Keratinocyte (primary cell): ENCODE measurements around the gene EXD3. TPM values are rescaled to one million over a fixed set of nuclear protein-coding genes. Genes with fewer than 3 reads are reported as not detected.

Experiments used
- DNase-seq: peaks from one replicate; pipeline ENCODE4 v3.0.0-alpha.2; 2011; ENCODE audit warnings: low read depth, missing footprints, low spot score
- FAIRE-seq: peaks from 2 replicates; lab custom pipeline; 2011; peaks lifted over from hg19 to GRCh38; lab: Jason Lieb, UNC
- H2AFZ ChIP-seq: 2 replicates; pipeline ENCODE4 v1.6.0; 2012; ENCODE audit warnings: low read length, control low read depth, inconsistent platforms; ENCODE audit not compliant: control insufficient read depth
- H3K27ac ChIP-seq: 2 replicates; pipeline ENCODE4 v1.5.1; 2011; ENCODE audit warnings: low read length; ENCODE audit not compliant: control insufficient read depth, insufficient read depth
- H3K27me3 ChIP-seq: 3 replicates; pipeline ENCODE4 v1.6.0; 2011; ENCODE audit warnings: low read length; ENCODE audit not compliant: control insufficient read depth, insufficient read depth; ENCODE audit errors: extremely low read depth
- H3K36me3 ChIP-seq, 2 experiments: 2 replicates in 1 of 2; 3 replicates in 1 of 2; pipeline ENCODE4 v1.5.1; 2011; ENCODE audit warnings: low read length in 2 of 2, mild to moderate bottlenecking in 1 of 2; ENCODE audit not compliant: control insufficient read depth in 2 of 2, insufficient read depth in 2 of 2; ENCODE audit errors: extremely low read depth in 1 of 2
- H3K4me1 ChIP-seq: 3 replicates; pipeline ENCODE4 v1.5.1; 2011; ENCODE audit warnings: low read length; ENCODE audit not compliant: control insufficient read depth, insufficient read depth; ENCODE audit errors: extremely low read depth
- H3K4me2 ChIP-seq: 3 replicates; pipeline ENCODE4 v1.6.0; 2011; ENCODE audit warnings: low read depth, low read length; ENCODE audit not compliant: control insufficient read depth, insufficient read depth; ENCODE audit errors: extremely low read depth
- H3K4me3 ChIP-seq, 3 experiments: fragments of 200-600 bp in 1 of 3; sonication (generic) in 1 of 3; 2 replicates in 2 of 3; 3 replicates in 1 of 3; pipeline ENCODE4 v1.5.1; 2011 to 2016; ENCODE audit warnings: low read length in 3 of 3, mild to moderate bottlenecking in 3 of 3, control low read depth in 2 of 3, inconsistent platforms in 1 of 3, low read depth in 1 of 3, mixed read lengths in 1 of 3, mixed run types in 1 of 3, moderate library complexity in 1 of 3; ENCODE audit not compliant: control insufficient read depth in 2 of 3, insufficient read depth in 2 of 3; ENCODE audit errors: extremely low read depth in 1 of 3
- H3K79me2 ChIP-seq: 2 replicates; pipeline ENCODE4 v1.6.0; 2012; ENCODE audit warnings: low read length; ENCODE audit not compliant: control insufficient read depth, insufficient read depth
- H3K9ac ChIP-seq: 3 replicates; pipeline ENCODE4 v1.6.0; 2011; ENCODE audit warnings: low read length; ENCODE audit not compliant: control insufficient read depth, insufficient read depth; ENCODE audit errors: extremely low read depth
- H3K9me1 ChIP-seq: 3 replicates; pipeline ENCODE4 v1.6.0; 2011; ENCODE audit warnings: low read length; ENCODE audit not compliant: control insufficient read depth, insufficient read depth; ENCODE audit errors: extremely low read depth
- H3K9me3 ChIP-seq: 2 replicates; pipeline ENCODE4 v1.5.1; 2012; ENCODE audit warnings: low read depth, low read length; ENCODE audit not compliant: control insufficient read depth
- H4K20me1 ChIP-seq: 3 replicates; pipeline ENCODE4 v1.6.0; 2011; ENCODE audit warnings: low read length; ENCODE audit not compliant: control insufficient read depth, insufficient read depth; ENCODE audit errors: extremely low read depth
- CTCF ChIP-seq, 3 experiments: IDR thresholded peaks in 1 of 3; conservative IDR thresholded peaks in 1 of 3; optimal IDR thresholded peaks in 1 of 3; 2 replicates in 2 of 3; 3 replicates in 1 of 3; pipeline versions ENCODE3 to v1.5.1; 2011; ENCODE audit warnings: low read length in 3 of 3, mild to moderate bottlenecking in 3 of 3, moderate library complexity in 2 of 3, control low read depth in 1 of 3, inconsistent platforms in 1 of 3; ENCODE audit not compliant: insufficient read depth in 2 of 3; ENCODE audit errors: extremely low read depth in 1 of 3
- EZH2 ChIP-seq: IDR thresholded peaks from one replicate; pipeline ENCODE4 v1.6.1; 2012; ENCODE audit warnings: inconsistent platforms, mild to moderate bottlenecking, low read length, moderate library complexity
- dilution Hi-C: fragments of 300-500 bp; cut with MboI; formaldehyde crosslinking; loops from one replicate; pipeline ENCODE4 v1.7.0; 2020; ENCODE audit warnings: low sequenced_read_pairs; ENCODE audit not compliant: extremely low pct_ligation_motif_present
- polyA plus RNA-seq, 5 experiments: library from polyadenylated mRNA; depleted of rRNA in 3 of 5; stranded (reverse) in 3 of 5; stranded (forward) in 1 of 5; unstranded in 1 of 5; fragments of >200 nt; gene quantifications; 1 replicate in 1 of 5; 2 replicates in 3 of 5; 3 replicates in 1 of 5; pipeline versions ENCODE4 v1.2.1 to v1.2.3, GENCODE V29; 2011 to 2012; ENCODE audit warnings: missing spikeins in 2 of 5, low read depth in 1 of 5, low replicate concordance in 1 of 5

The EXD3 gene
- polyA plus RNA-seq, 1 donor (not counting 4 experiments of a cell fraction or from before 2014, with no cell fraction given), result 1.5 TPM

GRCh38 chr9:137445275-137445807 lies 22.4 kb upstream of the EXD3 start:
- H3K9ac ChIP-seq, result no peak overlapping the region
- H3K36me3 ChIP-seq, result peaks cover 8 to 11% of the 10 kb centered on the region in 2 experiments
- peaks cover 5% of the 10 kb centered on the region for H4K20me1 ChIP-seq
- no peaks in the 10 kb centered on the region for H3K9me3 ChIP-seq
- H3K27ac ChIP-seq, result no peak overlapping the region
- no peak overlapping the region for H3K4me3 ChIP-seq
- H3K4me2 ChIP-seq, result peak overlapping the region; percentile 27
- dilution Hi-C loops, result no loop called here
- H2AFZ ChIP-seq, result no peak overlapping the region
- no peaks in the 10 kb centered on the region for H3K27me3 ChIP-seq
- no peak for DNase-seq
- H3K79me2 ChIP-seq, result no peaks in the 10 kb centered on the region
- no peak for FAIRE-seq
- peaks cover 12% of the 10 kb centered on the region for H3K4me1 ChIP-seq
- peak; percentile 79 to 89 (median 88) for TF ChIP-seq CTCF (optimal IDR thresholded peaks at IDR 0.05 in 1 of 3, IDR thresholded peaks at IDR 0.05 in 1 of 3, conservative IDR thresholded peaks at IDR 0.05 in 1 of 3; ENCODE audit: extremely low read depth in 1 of 3, insufficient read depth in 2 of 3, low read length in 3 of 3)
- TF ChIP-seq EZH2, result no peak
- H3K9me1 ChIP-seq, result no peaks in the 10 kb centered on the region

- Histone ChIP-seq H3K27ac (no peak overlapping the region), H3K27me3 (peaks cover 2% of the 10 kb centered on the region), H3K36me3 (peaks cover 4% of the 10 kb centered on the region in 2 experiments), H3K9ac (no peak overlapping the region), H3K9me1 (no peaks in the 10 kb centered on the region), H4K20me1 (peaks cover 5% of the 10 kb centered on the region), H3K4me2 (no peak overlapping the region), H3K4me3 (no peak overlapping the region), H2AFZ (no peak overlapping the region), H3K9me3 (no peaks in the 10 kb centered on the region), H3K4me1 (peaks cover 12% of the 10 kb centered on the region), H3K79me2 (no peaks in the 10 kb centered on the region)
- dilution Hi-C loops, result no loop called here
- DNase-seq (no peak), FAIRE-seq (no peak)
- no peak for TF ChIP-seq EZH2
- TF ChIP-seq CTCF (optimal IDR thresholded peaks at IDR 0.05 in 1 of 3, IDR thresholded peaks at IDR 0.05 in 1 of 3, conservative IDR thresholded peaks at IDR 0.05 in 1 of 3; ENCODE audit: extremely low read depth in 1 of 3, insufficient read depth in 2 of 3, low read length in 3 of 3), result no peak
These were observed 21.3 kb upstream of the EXD3 start for GRCh38 chr9:137444106-137444790.
